Activated CD4-positive, CD25-positive, alpha-beta regulatory T cell treated with anti-CD3 and anti-CD28 coated beads, Interleukin-2, amount 50 U/mL, for 16 hours (primary cell): ENCODE data around the gene IGF2.

Experiments
- DNase-seq: peaks from one replicate; pipeline ENCODE4 v3.0.0-alpha.2; 2020; ENCODE audit warnings: low read depth, low spot score

Gene IGF2

DNA sequence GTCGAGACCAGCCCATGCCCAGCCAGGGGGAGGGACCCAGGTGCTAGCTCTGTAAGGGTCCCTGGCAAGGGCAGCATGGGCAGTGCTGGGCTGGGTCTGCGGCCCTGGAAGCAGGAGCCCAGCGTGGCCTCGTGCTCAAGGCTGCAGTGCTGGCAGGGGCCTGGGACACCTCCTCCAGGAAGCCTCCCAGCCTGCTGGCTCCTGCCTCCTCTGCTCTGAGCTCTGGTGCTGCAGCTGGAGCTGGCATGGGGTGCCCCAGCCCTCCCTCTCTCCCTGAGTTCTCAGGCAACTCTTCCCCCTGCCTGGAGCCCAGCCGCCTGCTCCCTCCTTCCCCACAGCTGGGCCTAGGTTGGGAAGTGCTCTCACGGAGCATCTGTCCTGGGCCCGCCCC lies 15.0 kb upstream of the IGF2 start:
- DNase-seq = no peak

- DNase-seq = no peak
These were observed 14.5 kb upstream of the IGF2 start for GRCh38 chr11:2153581-2154194.

- DNase-seq = peak; percentile 56
These were observed 12.5 kb upstream of the IGF2 start for GRCh38 chr11:2151500-2152257.

GRCh38 chr11:2149864-2150847 lies 11.0 kb upstream of the IGF2 start:
- DNase-seq = no peak

DNA sequence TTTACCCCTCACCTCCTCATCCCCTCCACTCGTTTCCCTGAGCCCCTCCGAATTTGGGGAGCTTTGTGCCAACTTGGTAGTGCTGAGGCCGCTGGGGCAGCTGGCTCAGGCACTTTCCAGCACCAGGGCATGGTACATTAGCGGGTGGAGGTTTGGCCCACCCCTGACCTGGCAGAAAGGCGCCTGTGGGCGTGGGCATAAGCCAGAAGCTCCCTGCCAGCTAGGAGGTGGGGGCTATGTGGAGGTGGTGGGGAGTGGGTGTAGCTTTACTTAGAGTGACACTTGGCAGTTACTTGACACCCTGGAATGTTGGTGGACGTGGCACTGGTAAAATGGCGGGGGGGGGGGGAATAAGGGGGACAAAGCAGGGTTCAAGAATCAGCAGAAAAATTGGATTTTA lies 10.3 kb upstream of the IGF2 start:
- DNase-seq = no peak

DNA sequence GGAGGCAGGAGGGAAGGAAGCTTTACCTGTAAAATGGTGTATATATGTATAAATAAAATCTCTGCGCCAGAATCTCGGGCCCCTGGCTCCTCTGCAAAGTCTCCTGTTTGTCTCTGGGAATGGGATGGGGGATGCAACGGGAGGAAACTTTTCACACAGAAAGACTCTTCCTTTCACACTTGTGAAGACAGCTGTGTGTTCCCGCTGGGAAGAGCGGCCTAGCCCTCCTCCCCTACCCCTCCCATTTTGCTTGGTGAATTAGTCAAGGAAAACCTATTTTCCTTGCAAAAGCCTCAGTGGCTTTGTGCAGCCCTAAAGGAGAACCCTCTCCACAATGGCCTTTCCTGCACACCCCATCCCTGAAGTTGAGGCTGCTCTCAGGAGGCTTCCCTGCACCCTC lies 9.4 kb upstream of the IGF2 start:
- DNase-seq = no peak

DNA sequence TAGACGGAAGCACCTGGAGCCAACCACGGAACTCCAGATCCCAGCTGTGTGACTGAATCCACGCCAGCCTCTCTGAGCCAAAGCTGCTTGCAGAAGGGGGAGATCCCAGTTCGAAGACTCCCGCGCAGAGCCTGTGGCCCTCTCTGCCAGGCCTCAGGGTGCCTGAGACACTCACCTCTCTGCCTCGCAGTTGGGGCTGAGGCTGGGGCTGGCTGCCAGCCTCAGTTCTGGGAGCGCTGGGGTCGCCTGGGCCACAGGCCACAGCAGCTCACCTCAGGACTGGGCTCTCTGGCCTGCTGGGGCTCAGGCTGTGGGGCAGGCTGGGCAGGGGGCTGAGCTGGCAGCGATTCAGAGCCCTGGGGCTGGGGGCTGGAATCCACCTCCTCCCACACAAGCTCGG lies 8.2 kb upstream of the IGF2 start:
- no peak for DNase-seq

- no peak for DNase-seq
These were observed 6.9 kb upstream of the IGF2 start for GRCh38 chr11:2146051-2146450.

- no peak for DNase-seq
These were observed 5.5 kb upstream of the IGF2 start for GRCh38 chr11:2144544-2145248.

DNA sequence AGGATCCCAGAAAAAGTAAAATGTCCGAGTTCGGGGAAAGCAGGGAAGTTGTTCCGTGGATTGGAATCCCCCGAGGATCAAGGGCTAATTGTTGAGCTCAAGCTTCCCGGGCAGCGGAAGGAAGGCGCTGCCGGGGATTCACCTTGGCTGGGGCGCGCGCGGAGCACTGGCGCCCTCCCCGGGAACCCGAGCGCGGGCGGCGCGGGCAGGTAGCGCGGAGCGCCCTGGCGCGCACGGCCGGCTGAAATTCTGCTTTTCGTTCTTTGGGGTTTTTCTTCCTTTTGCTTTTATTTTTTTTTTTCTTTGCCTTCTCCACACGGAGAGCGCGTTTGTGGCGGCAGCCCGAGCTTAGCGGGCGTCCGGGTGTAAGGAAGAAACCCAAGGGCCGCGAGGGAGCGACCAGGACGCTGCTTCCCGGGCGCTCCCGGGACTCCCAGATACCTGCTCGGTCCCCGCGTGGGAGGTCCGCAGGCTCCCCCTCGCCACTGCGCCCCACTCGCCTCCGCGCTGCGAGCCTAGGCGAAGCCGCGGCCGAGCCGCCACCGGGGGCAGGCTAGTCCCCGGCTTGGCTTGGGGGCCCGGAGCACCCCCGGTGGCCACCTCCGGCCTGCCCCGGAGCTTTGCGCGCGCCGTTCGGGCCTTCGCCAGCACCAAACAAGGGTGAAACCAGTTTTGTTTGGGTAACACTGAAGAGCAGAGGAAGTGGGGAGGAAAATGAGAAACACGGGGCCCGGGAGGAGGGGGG lies 4.8 kb upstream of the IGF2 start:
- DNase-seq = no peak

DNA sequence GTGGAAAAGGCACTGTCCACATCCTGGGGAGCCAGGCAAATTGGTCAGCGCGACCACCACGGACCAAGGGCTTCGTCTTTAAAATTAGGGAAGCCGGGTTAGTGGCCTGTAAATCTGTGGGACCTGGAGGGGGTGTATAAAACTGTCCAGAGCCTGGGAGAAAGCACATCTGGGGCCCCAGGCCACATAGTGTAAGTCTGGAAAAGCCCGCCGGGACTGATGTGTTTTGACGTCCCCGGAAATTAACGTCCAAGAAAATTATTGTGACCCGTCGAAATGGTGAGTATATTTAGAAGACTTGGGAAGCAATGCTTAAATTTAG lies 4.2 kb upstream of the IGF2 start:
- no peak for DNase-seq

- no peak for DNase-seq
These were observed 3.6 kb upstream of the IGF2 start for GRCh38 chr11:2142762-2143202.

DNA sequence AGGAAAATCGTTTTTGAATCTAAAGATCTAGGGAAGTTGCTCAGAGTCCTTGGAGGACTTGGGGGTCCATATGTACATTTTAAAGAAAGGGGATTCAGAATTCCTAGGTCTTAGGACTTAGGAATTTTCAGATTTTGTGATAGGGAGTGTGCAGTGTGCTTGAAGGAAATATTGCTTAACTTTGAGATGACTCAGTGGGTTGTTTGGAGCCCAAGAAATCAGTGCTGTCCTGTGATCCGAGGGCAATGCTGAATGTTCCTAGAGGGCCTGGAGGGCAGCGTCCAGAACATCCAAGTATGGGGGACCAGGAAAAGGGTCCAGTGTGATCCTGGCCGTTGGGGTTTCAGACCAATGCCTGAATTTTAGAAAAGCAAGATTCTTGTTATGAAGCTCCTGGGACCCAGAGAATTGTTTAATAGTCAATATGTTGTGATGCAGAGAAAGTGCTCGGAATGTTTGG lies 3.1 kb upstream of the IGF2 start:
- no peak for DNase-seq

GRCh38 chr11:2140411-2141400 lies 1.5 kb upstream of the IGF2 start:
- DNase-seq = no peak

DNA sequence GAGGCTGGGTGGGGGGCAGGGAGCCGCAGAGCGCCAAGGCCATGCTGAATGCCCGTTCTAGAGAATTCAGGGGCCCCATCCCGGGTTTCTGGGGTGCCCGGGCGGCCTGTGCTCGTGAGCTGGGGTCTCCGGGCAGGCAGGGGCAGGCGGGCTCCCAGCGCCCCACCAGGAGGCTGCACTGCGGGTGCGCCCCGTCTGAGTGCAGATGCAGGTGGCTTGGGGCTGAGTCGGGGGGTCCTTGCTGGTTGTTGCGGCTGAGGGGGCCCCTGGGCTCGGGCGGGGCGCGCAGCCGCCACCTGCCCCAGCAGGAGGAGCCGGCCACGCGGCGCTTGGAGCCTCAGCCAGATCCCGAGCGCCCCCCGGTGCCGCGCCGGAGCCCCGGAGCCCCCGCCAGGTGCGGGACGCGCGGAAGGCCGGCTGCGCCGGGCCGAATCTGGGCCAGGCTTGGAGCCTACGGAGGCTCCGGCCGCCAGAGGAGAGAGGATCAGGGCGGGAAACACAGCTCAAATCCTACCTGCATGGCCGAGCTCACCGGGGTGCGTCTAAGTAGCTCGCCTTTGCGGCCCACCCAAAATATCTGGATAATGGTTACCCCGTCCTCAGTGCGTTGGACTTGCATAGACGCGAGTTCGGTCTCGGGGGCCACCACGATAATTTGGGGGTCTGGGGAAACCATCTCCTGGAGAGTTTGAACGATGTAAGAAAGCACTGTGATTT lies 590 bp upstream of the IGF2 start:
- DNase-seq = no peak

DNA sequence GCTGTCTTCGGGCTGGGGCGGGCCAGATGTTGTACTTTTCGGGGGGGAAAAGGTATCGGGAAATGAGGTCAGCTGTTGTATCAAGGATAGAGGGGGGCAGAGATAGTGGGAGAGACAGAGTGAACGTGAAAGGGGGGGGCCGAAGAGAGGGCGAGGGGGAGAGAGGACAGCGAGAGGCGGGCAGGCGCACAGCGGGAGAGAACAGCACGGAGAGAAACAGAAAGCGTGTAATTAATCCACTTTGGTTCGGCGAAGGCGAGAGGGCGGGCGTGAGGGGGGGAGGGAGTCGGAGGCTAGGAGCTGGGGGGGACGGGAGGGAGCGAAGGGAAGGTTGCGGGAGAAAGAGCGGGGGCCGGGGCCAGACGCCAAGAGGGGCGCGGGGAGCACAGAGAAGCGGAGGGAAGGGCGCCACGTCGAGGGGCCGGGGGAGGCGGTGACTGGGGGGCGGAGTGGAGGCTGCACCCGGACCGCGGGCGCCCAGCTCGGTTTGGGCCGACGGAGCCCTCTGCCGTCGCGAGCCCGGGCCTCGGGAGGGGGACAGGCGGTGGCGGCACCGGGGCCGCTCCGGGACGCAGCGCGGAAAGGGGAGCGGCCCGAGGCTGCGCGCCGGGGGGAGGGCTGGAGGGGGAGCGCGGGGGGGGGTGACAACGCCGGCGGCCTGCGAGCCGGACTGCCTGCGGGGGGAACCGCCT lies 612 bp downstream of the IGF2 start:
- no peak for DNase-seq

- no peak for DNase-seq
These were observed 1.1 kb downstream of the IGF2 start for GRCh38 chr11:2138068-2138430.

- no peak for DNase-seq
These were observed 1.8 kb downstream of the IGF2 start for GRCh38 chr11:2137202-2138067.
